Choroid plexus epithelial cell (primary cell): ENCODE measurements around the gene ZNRD2.
A peak's percentile ranks its signal among the peaks of the same experiment; 100 is the strongest.

Experiments
- DNase-seq: peaks from one replicate; pipeline ENCODE4 v3.0.0-alpha.2; 2010; ENCODE audit warnings: low read depth
- H3K4me3 ChIP-seq: 2 replicates; pipeline ENCODE4 v1.5.1; 2011; ENCODE audit warnings: low read depth, mild to moderate bottlenecking, control low read depth, low read length, moderate library complexity
- CTCF ChIP-seq: conservative IDR thresholded peaks from 2 replicates; pipeline ENCODE4 v1.5.1; 2011; ENCODE audit warnings: low read depth, mild to moderate bottlenecking, control low read depth, inconsistent platforms, low read length, moderate library complexity

ZNRD2 gene

DNA sequence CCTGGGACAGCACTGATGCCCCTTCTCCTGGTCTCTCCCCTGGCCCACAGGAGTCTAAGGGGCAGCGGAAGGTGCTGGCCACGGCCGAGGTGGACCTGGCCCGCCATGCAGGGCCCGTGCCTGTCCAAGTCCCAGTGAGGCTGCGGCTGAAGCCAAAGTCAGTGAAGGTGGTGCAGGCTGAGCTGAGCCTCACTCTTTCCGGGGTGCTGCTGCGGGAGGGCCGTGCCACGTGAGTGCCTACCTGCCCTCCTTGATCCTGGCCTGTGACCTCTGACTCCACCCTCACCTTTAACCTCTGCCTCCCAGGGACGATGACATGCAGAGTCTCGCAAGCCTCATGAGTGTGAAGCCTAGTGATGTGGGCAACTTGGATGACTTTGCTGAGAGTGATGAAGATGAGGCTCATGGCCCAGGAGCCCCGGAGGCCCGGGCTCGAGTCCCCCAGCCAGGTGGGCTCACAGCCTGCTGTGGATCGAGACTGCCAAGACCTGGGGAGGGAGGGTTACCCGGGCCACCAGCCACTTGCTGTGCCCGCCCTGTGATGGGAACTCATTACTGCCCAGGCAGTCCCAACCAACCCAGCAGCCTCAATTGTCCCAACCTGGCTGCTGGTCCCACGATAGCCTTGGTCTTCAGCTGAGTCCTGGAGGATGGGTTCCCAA, 9.9 kb downstream of the ZNRD2 start:
- no peak for DNase-seq
- no peak for TF ChIP-seq CTCF
- H3K4me3 ChIP-seq, result no peak overlapping the region

DNA sequence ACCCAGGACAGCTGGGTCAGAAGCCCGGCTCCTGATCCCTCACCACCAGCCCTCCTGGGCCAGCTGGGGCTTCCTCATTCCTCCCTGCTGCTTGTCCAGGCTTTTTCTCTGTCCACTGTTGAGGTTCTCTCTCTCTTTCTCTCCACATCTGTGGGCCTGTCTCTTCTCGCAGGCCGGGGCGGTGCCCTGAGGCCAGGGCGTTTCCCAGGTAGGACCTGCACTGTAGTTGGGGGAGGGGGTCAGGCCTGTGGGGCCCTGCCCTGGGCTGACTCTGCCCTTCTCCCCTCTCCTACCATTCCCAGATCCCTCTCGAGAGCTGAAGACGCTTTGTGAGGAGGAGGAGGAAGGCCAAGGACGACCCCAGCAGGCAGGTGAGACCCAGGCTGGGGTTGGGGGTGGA, 10.5 kb downstream of the ZNRD2 start:
- TF ChIP-seq CTCF, result no peak
- H3K4me3 ChIP-seq, result no peak overlapping the region
- DNase-seq, result no peak

DNA sequence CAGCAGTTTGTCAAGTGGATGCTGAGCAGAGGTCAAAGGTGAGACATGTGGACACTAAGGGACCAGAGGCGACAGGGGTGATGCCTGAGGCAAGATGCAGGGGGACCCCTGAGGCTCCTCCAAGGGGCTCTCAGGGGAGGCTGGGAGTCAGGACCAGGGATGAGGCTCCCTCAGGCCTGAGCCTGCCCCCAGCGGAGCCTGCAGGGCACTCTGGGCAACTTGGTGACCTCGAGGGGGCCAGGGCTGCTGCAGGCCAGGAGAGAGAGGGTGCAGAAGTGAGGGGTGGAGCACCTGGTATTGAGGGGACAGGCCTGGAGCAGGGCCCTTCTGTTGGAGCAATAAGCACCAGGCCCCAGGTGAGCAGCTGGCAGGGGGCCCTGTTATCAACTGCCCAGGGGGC, 11.7 kb downstream of the ZNRD2 start:
- H3K4me3 ChIP-seq, result no peak overlapping the region
- DNase-seq, result no peak
- TF ChIP-seq CTCF, result no peak

GRCh38 chr11:65583589-65583988, 13.3 kb downstream of the ZNRD2 start:
- no peak for DNase-seq
- no peak for TF ChIP-seq CTCF
- H3K4me3 ChIP-seq, result no peak overlapping the region

DNA sequence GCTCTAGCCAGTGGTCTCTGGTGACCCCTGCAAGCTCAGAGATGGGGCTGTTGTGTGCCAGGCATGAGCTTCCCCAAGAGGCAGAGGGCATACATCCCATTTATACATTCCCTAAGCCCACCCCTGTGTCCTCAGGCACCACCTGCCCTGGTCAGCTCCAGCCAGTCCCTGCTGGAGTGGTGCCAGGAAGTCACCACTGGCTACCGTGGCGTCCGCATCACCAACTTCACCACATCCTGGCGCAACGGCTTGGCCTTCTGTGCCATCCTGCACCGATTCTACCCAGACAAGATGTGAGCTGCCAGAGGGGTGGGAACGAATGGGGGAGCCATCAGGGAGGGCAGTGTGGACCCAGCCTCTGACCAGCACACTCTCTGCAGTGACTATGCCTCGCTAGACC, 13.8 kb downstream of the ZNRD2 start:
- DNase-seq, result no peak
- TF ChIP-seq CTCF, result no peak
- no peak overlapping the region for H3K4me3 ChIP-seq

DNA sequence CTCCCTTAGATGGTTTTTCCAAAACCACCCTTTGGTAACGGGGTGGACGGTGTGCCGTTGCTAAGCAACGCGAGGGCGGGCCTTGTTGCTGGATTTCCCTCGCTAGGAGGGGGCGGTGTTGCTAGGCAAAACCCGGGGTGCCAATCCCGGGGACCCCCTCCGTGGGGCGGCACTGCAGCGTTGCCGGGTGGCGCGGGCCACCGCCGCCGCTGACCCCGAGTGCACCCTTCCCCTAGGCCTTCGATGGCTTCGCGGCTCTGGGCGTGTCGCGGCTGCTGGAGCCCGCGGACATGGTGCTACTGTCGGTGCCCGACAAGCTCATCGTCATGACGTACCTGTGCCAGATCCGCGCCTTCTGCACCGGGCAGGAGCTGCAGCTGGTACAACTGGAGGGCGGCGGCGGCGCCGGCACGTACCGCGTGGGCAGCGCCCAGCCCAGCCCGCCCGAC, 14.5 kb downstream of the ZNRD2 start:
- DNase-seq, result peak; percentile 17
- H3K4me3 ChIP-seq, result no peak overlapping the region
- no peak for TF ChIP-seq CTCF
